D721Med (cell line): ENCODE data around the gene ASMTL.

Experiments used
- DNase-seq: peaks from one replicate; pipeline ENCODE4 v3.0.0; 2011; ENCODE audit warnings: low spot score; ENCODE audit not compliant: insufficient read length
- FAIRE-seq: peaks from 2 replicates; lab custom pipeline; 2011; peaks lifted over from hg19 to GRCh38; lab: Jason Lieb, UNC
- CTCF ChIP-seq: IDR thresholded peaks from 2 replicates; pipeline ENCODE4 v1.5.1; 2012; ENCODE audit warnings: mild to moderate bottlenecking, control low read depth; ENCODE audit not compliant: insufficient read depth; ENCODE audit errors: missing control alignments

The ASMTL gene

DNA sequence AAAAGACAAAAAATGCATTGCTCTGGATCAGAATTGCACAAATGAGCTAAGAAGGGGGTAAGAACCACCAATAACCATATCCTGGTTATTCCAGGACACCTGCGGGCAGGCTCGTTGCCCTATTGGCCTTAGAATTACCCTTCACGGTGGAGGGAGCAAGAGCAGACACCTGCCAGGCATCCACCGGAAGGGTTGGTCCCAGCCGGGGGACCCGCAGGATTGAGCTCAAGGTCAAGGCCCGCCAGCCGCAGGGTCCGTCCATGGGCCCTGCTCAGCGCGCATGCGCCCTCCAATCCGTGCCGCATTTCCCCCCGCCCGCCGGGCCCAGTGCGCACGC, 61.4 kb downstream of the ASMTL start:
- no peak for TF ChIP-seq CTCF
- DNase-seq, result peak; percentile 44
- FAIRE-seq, result no peak

DNA sequence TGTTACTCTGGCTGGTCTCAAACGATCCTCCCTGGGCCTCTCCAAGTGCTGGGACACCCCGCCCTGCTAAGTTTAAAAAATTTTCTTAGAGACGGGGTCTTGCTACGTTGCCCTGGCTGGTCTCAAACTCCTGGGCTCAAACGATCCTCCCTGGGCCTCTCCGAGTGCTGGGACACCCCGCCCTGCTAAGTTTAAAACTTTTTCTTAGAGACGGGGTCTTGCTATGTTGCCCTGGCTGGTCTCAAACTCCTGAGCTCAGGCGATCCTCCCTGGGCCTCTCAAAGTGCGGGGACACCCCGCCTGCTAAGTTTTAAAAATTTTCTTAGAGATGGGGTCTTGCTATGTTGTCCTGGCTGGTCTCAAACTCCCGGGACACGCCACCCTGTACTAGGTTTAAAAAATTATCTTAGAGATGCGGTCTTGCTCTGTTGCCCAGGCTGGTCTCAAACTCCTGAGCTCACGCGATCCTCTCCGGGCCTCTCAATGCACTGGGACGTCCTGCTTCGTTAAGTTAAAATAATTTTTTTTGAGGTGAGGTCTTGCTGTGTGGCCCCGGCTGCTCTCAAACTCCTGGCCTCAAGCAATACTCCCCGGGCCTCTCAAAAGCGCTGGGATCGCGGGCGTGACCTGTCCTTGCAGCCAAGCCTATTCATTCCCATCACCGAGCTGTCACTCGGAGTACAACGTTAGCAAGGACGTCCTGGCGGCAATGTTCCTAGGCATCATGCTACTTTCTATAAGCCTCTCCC, 61.9 kb downstream of the ASMTL start:
- no peak for DNase-seq
- no peak for TF ChIP-seq CTCF
- FAIRE-seq, result no peak

GRCh38 chrX:1389993-1390285, 62.8 kb downstream of the ASMTL start:
- FAIRE-seq, result no peak
- no peak for DNase-seq
- TF ChIP-seq CTCF, result no peak

DNA sequence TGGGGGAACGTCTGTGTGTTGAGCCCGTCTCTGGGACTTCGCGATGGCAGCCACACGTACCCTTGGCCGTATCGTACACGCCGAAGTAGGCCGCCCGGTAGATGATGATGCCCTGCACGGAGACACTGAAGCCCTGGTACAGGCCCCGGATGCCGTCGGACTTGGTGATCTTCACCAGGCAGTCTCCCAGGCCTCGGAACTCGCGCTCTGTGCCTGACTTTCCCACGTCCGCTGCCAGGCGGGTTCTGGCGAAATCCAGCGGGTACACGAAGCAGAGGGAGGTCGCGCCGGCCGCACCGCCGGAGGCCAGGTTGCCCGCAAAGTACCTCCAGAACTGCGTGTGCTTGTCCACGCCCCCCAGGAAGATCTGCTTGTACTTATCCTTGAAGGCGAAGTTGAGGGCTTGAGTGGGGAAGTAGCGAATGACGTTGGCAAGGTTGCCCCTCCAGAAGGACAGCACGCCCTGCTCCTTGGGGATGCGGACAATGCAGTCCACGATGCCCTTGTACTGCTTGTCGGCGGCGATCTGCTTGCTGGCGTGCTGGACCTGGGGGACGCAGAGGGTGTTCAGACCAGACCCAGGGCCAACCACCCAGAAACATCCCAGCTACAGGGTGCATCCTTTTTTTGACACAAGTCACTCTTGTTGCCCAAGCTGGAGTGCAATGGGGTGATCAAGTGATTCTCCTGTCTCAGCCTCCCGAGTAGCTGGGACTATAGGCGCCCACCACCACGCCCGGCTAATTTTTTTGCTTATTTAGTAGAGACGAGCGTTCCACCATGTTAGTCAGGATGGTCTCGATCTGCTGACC, 63.3 kb downstream of the ASMTL start:
- no peak for DNase-seq
- FAIRE-seq, result no peak
- no peak for TF ChIP-seq CTCF

DNA sequence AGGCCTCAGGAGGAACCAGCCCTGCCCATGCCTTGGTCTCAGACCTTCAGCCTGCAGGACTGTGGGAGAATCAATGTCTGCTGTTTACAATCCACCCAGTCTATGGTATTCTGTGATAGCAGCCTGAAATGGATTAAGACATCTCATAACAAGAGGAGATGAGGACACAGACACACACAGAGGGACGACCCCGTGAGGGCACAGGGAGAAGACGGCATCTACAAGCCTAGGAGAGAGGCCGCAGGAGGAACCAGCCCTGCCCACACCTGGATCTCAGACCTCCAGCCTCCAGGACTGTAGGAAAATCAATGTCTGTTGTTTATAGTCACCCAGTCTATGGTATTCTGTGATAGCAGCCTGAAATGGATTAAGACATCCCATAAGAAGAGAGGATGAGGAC, 64.1 kb downstream of the ASMTL start:
- TF ChIP-seq CTCF, result no peak
- no peak for DNase-seq
- FAIRE-seq, result no peak

GRCh38 chrX:1387141-1387776, 65.5 kb downstream of the ASMTL start:
- TF ChIP-seq CTCF, result no peak
- no peak for FAIRE-seq
- DNase-seq, result no peak
